Hippocampal formation (tissue), 2 donors: ENCODE data around the gene ADAMTS4.

Experiments
- DNase-seq, 2 donors: peaks; one replicate each; lab custom pipeline; 2025; lab: John Stamatoyannopoulos, UW

Gene ADAMTS4

DNA sequence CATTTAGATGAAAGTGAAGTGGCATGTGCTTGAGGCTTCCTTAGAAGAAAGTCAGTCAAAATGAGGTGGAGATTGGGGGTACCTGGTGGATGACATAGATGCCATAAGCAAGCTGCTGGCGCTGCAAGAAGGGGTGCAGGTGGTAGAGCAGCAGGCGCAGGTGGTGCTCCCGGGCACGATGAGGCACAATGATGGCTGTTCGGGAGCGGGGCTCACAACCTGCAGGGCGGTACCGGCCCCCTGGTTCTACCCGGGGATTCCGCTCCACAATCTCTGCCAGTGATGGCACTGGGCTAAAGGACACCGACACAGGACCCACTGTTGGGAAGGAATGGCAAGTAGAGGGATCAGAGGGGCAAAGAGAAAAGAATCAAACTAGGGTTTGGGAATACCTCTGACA is 23.9 kb downstream of the ADAMTS4 start:
- no peak for DNase-seq

DNA sequence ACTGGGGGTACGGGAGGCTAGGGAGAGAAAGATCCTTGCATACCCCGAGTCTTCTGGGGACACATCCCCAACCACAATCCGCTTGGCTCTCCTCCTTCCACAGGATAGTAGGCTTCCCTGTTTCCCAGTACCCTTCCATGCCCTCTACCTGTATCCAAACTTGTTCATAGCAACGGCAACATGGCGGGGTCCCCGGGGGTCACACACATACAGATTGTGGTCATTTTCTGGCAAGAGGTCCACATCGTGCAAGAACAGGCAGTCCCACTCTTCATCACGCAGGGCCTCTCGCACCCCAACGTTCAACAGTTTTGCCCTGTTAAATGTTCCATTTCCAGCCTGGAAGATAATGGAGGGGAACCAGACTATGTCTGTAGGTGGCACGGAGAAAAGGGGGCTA is 25.1 kb downstream of the ADAMTS4 start:
- DNase-seq, result no peak

- DNase-seq, result no peak
Measured at GRCh38 chr1:161172776-161173376, 26.0 kb downstream of the ADAMTS4 start.

GRCh38 chr1:161172349-161172748 is 26.5 kb downstream of the ADAMTS4 start:
- DNase-seq, result no peak

DNA sequence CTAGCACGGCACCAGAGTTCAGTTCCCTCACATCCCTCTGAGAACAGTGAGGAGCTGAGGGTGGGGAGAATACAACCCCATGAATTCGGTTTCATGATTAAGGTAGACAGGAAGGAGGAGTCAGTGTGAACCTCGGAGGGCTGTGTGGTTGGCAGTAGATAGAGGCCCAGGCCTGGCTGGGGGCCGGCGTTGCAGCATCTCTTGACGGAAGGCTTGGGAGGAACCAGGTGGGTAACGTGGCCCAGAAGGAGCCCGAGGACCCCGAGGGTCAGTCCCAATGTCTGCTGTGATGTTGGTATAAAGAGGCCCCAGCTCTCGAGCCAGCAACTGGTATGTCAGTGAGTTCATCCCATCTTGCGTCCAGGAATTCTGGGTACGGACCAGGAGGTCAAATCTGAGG is 27.2 kb downstream of the ADAMTS4 start:
- no peak for DNase-seq

- no peak for DNase-seq
Measured at GRCh38 chr1:161171191-161171590, 27.7 kb downstream of the ADAMTS4 start.

DNA sequence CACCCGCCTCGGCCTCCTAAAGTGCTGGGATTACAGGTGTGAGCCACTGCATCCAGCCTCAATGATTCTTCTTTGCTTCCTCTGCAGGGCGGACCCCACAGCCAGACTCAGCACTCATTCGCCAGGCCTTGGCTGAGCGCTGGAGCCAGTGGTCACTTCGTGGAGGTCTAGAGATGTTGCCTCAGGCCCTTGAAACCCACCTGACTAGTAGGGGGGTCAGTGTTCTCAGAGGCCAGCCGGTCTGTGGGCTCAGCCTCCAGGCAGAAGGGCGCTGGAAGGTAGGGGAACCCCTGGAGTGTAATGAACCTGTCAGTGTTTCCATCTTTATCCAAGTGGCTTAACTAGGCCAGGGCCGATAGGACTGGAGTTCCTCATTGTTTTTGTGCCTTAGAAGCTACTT is 29.9 kb downstream of the ADAMTS4 start:
- no peak for DNase-seq

- no peak for DNase-seq
Measured at GRCh38 chr1:161166669-161167548, 31.9 kb downstream of the ADAMTS4 start.

- peak; percentile 97 to 98 for DNase-seq
Measured at GRCh38 chr1:161165742-161166668, 32.8 kb downstream of the ADAMTS4 start, which contains the start of gene PPOX. Gene PPOX, plus strand, starts transcription at chr1:161166426. Its CDS starts 422 bp downstream, at chr1:161166848.

DNA sequence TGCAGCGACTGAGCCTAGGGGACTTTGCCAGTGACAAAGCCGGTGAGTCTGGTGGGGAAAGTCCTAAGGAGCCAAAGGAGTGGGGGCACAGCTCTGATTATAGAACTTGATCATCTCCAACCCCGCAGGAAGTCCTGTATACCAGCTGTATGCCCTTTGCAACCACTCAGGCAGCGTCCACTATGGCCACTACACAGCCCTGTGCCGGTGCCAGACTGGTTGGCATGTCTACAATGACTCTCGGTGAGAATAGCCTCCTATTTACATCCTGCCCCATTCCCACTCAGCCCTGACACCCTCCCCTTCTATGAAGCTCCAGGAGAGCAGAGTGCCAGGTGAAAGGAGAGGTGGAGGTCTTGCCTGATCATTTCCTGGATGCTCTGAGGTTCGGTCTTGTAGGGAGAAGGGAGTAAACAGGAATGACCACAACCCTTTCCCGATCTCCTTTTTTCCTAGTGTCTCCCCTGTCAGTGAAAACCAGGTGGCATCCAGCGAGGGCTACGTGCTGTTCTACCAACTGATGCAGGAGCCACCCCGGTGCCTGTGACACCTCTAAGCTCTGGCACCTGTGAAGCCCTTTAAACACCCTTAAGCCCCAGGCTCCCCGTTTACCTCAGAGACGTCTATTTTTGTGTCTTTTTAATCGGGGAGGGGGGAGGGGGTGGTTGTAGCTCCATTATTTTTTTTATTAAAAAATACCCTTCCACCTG is 33.8 kb downstream of the ADAMTS4 start:
- no peak for DNase-seq

- DNase-seq, result no peak
Measured at GRCh38 chr1:161163793-161164192, 35.1 kb downstream of the ADAMTS4 start.

GRCh38 chr1:161162806-161163205 is 36.0 kb downstream of the ADAMTS4 start:
- DNase-seq, result no peak

GRCh38 chr1:161162052-161162451 is 36.8 kb downstream of the ADAMTS4 start:
- no peak for DNase-seq

- no peak for DNase-seq
Measured at GRCh38 chr1:161161652-161162051, 37.2 kb downstream of the ADAMTS4 start.

- no peak for DNase-seq
Measured at GRCh38 chr1:161160671-161161145, 38.1 kb downstream of the ADAMTS4 start.

DNA sequence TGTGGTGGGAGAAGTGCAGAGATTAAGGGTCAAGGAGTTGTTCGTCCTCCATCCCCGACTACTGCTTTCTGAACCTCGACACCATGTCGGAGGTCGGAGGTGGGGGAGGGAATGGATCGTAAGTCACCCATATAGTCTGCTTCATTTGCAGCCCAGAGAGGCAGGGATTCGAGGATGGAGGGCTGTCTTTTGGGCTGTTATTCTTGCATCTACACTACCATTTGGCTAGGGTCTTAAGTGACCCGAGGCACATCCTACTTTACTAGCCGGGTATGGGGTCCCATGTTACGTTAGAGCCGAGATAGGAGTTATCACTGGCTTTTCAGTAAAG is 39.0 kb downstream of the ADAMTS4 start:
- DNase-seq, result no peak

DNA sequence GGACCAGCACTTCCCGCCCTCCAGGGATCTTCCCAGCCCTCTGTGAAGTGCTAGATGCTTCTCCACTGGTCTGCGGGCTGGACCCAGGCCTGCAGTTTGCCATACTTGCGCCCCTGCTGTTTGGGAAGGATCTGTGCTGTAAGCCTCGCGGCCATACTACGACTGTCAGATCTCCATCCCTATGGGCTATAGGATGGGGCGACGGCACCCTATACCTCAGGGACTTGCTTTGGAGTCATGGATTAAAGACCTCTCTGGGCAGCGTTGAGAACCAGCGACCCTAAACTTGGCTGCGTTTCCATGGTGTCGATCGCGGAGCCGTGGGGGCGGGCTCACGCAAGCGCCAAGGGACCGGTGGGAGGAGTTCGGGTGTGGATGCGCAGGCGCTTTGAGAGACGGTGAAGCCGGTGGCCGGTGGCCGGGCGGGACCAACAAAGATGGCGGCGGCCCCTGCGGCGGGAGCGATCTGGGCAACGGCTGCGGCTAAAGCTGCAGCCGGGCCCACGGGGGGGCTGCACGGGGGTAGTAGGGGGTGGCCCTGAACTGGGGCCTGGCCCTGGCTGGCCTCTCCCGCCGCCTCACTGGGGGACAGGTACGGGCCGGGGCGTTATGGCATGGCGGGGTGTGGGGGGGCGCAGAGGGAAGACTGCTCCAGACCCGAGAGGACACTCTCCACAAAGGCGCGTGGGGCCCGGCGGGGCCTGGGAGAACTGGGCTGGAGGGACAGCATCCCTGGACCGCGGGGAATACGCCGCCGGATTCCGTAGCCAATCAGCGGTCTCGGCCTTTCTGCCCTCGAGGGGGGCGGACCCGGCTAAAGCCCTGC is 39.6 kb downstream of the ADAMTS4 start, which contains the start of gene USP21:
USP21 (plus strand) TSS at position 414 of the 826 bp plus-strand sequence. CDS start 1,141 bp downstream, outside the sequence.
- peak; percentile 89 to 90 for DNase-seq

- DNase-seq, result no peak
Measured at GRCh38 chr1:161158316-161159010, 40.4 kb downstream of the ADAMTS4 start.

- DNase-seq, result no peak
Measured at GRCh38 chr1:161157867-161158266, 41.0 kb downstream of the ADAMTS4 start.
